ENCODE data around the gene DDX5. TPM values are rescaled to one million over a fixed set of nuclear protein-coding genes. Genes with fewer than 3 reads are reported as not detected.
A peak's percentile ranks its signal among the peaks of the same experiment; 100 is the strongest.

DDX5 gene
- total RNA-seq, 1 experiment from 2014 or later, result 369 TPM

DNA sequence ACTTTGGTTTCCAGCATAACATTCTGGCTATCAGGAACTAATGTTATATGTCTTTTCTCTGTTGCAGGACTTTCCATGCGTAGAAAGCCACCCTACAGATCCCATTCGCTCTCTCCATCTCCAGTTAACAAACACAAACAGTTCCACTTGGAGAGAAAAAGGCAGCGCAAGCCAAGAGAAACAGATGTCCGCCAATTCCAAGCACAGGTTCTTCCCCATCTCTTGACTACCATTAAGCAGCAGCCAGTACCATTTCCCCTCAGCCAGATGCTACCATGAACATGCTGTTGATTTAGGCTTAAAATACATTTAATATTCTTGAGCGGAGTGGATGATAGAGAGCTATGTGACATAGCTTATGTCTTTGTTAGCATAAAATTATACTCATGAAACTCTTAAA lies 23.1 kb upstream of the DDX5 start:
- no peak for DNase-seq
- H3K79me2 ChIP-seq (ENCODE audit: low read length), result 0 out of 2 replicates have a peak, but pooled peaks cover 3% of the 10 kb centered on the region
- no peaks in the 10 kb centered on the region for H3K4me1 ChIP-seq (ENCODE audit: low read length)
- peaks cover 79% of the 10 kb centered on the region for H3K36me3 ChIP-seq (ENCODE audit: insufficient read depth, low read length)
- no peak overlapping the region for H3K9ac ChIP-seq (ENCODE audit: low read length)
- no peaks in the 10 kb centered on the region for H3K9me3 ChIP-seq (ENCODE audit: low read length)
- no peaks in the 10 kb centered on the region for H3K27me3 ChIP-seq (ENCODE audit: low read length)
- no peak overlapping the region for H2AFZ ChIP-seq (ENCODE audit: low read length)
- no peak overlapping the region for H3K4me3 ChIP-seq (ENCODE audit: low read length)
- H3K4me2 ChIP-seq (ENCODE audit: low read depth, low read length, poor library complexity, severe bottlenecking), result no peak overlapping the region
- H4K20me1 ChIP-seq (ENCODE audit: insufficient read depth, low read depth, low read length), result no peaks in the 10 kb centered on the region
- H3K9me2 ChIP-seq (replicated peaks; ENCODE audit: insufficient read depth, low read length), result no peaks in the 10 kb centered on the region
- no peak overlapping the region for H3K27ac ChIP-seq (ENCODE audit: low read length)

DNA sequence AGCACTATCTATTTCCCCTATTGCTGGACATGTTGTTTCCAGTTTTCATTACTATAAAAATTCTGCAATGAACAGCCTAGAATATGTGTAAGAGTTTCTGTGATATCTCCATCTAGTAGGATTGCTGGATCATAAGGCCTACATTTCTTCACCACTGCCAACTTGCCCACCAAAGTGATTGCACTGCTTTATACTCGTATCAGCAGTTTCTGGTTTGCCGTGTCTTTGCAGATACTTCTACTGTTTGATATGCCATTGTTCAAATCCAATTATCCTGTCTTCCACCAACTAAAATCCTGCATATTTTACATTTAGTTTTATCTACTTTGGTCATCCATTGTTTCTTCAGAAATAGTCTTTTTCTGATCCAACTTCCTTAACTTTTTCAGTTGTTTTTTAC lies 21.8 kb upstream of the DDX5 start:
- Histone ChIP-seq H3K9me3 (ENCODE audit: low read length) (no peaks in the 10 kb centered on the region), H3K27ac (ENCODE audit: low read length) (no peak overlapping the region), H3K79me2 (ENCODE audit: low read length) (0 out of 2 replicates have a peak, but pooled peaks cover 3% of the 10 kb centered on the region), H4K20me1 (ENCODE audit: insufficient read depth, low read depth, low read length) (no peaks in the 10 kb centered on the region), H3K4me3 (ENCODE audit: low read length) (no peak overlapping the region), H3K4me2 (ENCODE audit: low read depth, low read length, poor library complexity, severe bottlenecking) (no peak overlapping the region), H3K9ac (ENCODE audit: low read length) (no peak overlapping the region), H3K36me3 (ENCODE audit: insufficient read depth, low read length) (peaks cover 79% of the 10 kb centered on the region; the same call in 1 of the 2 replicates), H3K27me3 (ENCODE audit: low read length) (no peaks in the 10 kb centered on the region), H2AFZ (ENCODE audit: low read length) (no peak overlapping the region), H3K9me2 (replicated peaks; ENCODE audit: insufficient read depth, low read length) (no peaks in the 10 kb centered on the region), H3K4me1 (ENCODE audit: low read length) (no peaks in the 10 kb centered on the region)
- no peak for DNase-seq

DNA sequence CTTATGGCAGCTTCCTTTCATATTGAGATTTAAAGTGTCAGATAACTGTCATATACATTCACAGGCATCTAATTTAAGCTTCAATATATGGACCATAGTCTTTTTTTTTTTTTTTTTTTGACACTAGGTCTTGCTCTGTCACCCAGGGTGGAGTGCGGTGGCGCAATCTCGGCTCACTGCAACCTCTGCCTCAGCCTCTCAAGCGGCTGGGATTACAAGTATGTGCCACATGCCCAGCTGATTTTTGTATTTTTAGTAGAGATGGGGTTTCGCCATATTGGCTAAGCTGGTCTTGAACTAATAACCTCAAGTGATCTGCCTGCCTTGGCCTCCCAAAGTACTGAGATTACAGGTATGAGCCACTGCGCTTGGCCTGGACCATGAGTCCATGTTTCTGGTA lies 14.3 kb upstream of the DDX5 start:
- Histone ChIP-seq H3K79me2 (ENCODE audit: low read length) (peaks cover 31% of the 10 kb centered on the region), H3K4me1 (ENCODE audit: low read length) (peaks cover 3% of the 10 kb centered on the region), H3K9ac (ENCODE audit: low read length) (no peak overlapping the region), H3K4me2 (ENCODE audit: low read depth, low read length, poor library complexity, severe bottlenecking) (no peak overlapping the region), H3K36me3 (ENCODE audit: insufficient read depth, low read length) (peaks cover 68% of the 10 kb centered on the region; the same call in 1 of the 2 replicates), H3K9me2 (replicated peaks; ENCODE audit: insufficient read depth, low read length) (no peaks in the 10 kb centered on the region), H3K4me3 (ENCODE audit: low read length) (no peak overlapping the region), H4K20me1 (ENCODE audit: insufficient read depth, low read depth, low read length) (no peaks in the 10 kb centered on the region), H2AFZ (ENCODE audit: low read length) (no peak overlapping the region), H3K27me3 (ENCODE audit: low read length) (no peaks in the 10 kb centered on the region), H3K9me3 (ENCODE audit: low read length) (no peaks in the 10 kb centered on the region), H3K27ac (ENCODE audit: low read length) (no peak overlapping the region)
- no peak for DNase-seq

DNA sequence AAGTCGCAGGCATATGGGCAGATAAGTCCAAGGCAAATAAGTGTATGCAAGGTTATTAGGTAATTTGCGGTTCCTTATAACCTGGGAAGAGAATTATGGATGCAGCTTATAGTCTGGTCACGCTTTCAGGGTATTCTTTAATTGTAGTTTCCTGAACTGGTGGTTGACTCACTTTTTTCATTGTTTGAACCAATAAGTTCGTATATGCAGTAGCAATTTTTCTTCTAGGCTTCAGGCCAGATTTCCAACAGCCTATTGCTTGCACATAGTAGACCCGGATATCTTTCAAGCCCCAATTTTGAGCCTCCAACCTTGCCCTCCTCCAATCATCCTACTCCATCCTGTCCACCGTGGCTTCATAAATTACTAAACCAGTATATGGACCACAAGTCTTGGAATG lies 13.5 kb upstream of the DDX5 start:
- Histone ChIP-seq H3K4me2 (ENCODE audit: low read depth, low read length, poor library complexity, severe bottlenecking) (no peak overlapping the region), H4K20me1 (ENCODE audit: insufficient read depth, low read depth, low read length) (no peaks in the 10 kb centered on the region), H2AFZ (ENCODE audit: low read length) (no peak overlapping the region), H3K9ac (ENCODE audit: low read length) (no peak overlapping the region), H3K27me3 (ENCODE audit: low read length) (no peaks in the 10 kb centered on the region), H3K9me2 (replicated peaks; ENCODE audit: insufficient read depth, low read length) (no peaks in the 10 kb centered on the region), H3K4me1 (ENCODE audit: low read length) (peaks cover 11% of the 10 kb centered on the region), H3K9me3 (ENCODE audit: low read length) (no peaks in the 10 kb centered on the region), H3K36me3 (ENCODE audit: insufficient read depth, low read length) (peaks cover 70% of the 10 kb centered on the region; the same call in 1 of the 2 replicates), H3K4me3 (ENCODE audit: low read length) (no peak overlapping the region), H3K79me2 (ENCODE audit: low read length) (peaks cover 39% of the 10 kb centered on the region), H3K27ac (ENCODE audit: low read length) (no peak overlapping the region)
- no peak for DNase-seq

DNA sequence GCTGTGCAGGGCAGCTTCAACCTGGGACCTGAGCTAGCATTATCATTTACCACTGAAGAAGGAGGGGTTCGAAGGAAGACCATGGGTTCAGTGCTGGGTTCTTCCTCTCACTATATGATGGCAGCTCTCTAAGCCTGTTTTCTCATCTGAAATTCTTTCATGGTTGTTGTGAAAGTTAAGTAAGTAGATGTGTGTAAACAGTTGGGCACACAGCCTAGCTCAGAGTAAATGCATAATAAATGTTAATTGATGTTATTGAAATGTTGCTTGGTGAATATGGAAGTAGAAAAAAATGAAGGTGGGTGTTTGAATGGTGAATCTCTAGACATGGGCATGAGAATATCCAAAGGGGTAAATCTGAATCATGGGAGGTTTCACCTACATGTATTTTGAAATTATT lies 9.7 kb upstream of the DDX5 start:
- DNase-seq, result no peak
- H3K79me2 ChIP-seq (ENCODE audit: low read length), result peaks cover 60% of the 10 kb centered on the region
- H3K4me1 ChIP-seq (ENCODE audit: low read length), result peaks cover 24% of the 10 kb centered on the region
- no peak overlapping the region for H3K4me3 ChIP-seq (ENCODE audit: low read length)
- no peaks in the 10 kb centered on the region for H3K9me2 ChIP-seq (replicated peaks; ENCODE audit: insufficient read depth, low read length)
- H2AFZ ChIP-seq (ENCODE audit: low read length), result no peak overlapping the region
- H3K27ac ChIP-seq (ENCODE audit: low read length), result no peak overlapping the region
- no peaks in the 10 kb centered on the region for H4K20me1 ChIP-seq (ENCODE audit: insufficient read depth, low read depth, low read length)
- no peak overlapping the region for H3K9ac ChIP-seq (ENCODE audit: low read length)
- no peaks in the 10 kb centered on the region for H3K27me3 ChIP-seq (ENCODE audit: low read length)
- no peaks in the 10 kb centered on the region for H3K9me3 ChIP-seq (ENCODE audit: low read length)
- peaks cover 69% of the 10 kb centered on the region; the same call in 1 of the 2 replicates for H3K36me3 ChIP-seq (ENCODE audit: insufficient read depth, low read length)
- H3K4me2 ChIP-seq (ENCODE audit: low read depth, low read length, poor library complexity, severe bottlenecking), result no peak overlapping the region

DNA sequence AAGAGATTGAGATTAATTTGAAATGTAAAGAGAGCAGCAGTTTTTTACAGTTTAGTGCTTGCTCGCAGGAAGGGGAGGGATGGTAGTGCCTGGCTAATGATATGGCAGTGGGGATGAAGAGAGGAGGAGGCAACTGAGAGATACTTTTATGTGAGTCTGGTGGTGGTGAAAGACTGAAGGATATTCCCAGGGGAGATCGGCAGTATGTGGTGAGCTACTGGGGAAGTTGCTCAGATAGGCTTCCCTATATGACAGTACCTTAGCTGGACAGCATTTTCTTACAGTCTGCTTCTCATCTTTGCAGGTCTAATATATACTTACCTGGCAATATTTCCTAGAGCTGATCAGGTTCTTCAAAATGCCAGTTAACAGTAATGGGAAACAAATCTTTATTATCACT lies 9.3 kb upstream of the DDX5 start:
- Histone ChIP-seq H3K9ac (ENCODE audit: low read length) (no peak overlapping the region), H3K27me3 (ENCODE audit: low read length) (no peaks in the 10 kb centered on the region), H3K4me3 (ENCODE audit: low read length) (no peak overlapping the region), H3K27ac (ENCODE audit: low read length) (no peak overlapping the region), H2AFZ (ENCODE audit: low read length) (no peak overlapping the region), H4K20me1 (ENCODE audit: insufficient read depth, low read depth, low read length) (no peaks in the 10 kb centered on the region), H3K4me2 (ENCODE audit: low read depth, low read length, poor library complexity, severe bottlenecking) (no peak overlapping the region), H3K9me3 (ENCODE audit: low read length) (no peaks in the 10 kb centered on the region), H3K36me3 (ENCODE audit: insufficient read depth, low read length) (peaks cover 69% of the 10 kb centered on the region; the same call in 1 of the 2 replicates), H3K9me2 (replicated peaks; ENCODE audit: insufficient read depth, low read length) (no peaks in the 10 kb centered on the region), H3K79me2 (ENCODE audit: low read length) (peaks cover 60% of the 10 kb centered on the region), H3K4me1 (ENCODE audit: low read length) (peaks cover 24% of the 10 kb centered on the region)
- peak; percentile 49 for DNase-seq

DNA sequence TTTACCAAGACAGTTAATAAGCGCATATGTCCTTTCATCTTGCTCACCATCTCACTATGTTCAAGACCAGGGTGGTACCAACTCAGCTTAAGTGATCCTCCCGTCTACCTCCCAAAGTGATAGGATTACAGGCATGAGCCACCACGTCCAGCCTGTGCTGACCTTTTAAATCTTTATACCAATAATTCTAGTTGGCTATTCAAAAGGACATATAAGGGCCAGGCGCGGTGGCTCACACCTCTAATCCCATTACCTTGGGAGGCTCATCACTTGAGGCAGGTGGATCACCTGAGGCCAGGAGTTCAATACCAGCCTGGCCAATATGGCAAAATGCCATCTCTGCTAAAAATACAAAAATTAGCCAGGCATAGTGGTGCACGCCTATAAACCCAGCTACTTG lies 3.1 kb upstream of the DDX5 start:
- no peaks in the 10 kb centered on the region for H3K9me3 ChIP-seq (ENCODE audit: low read length)
- peaks cover 28% of the 10 kb centered on the region for H3K4me1 ChIP-seq (ENCODE audit: low read length)
- H3K36me3 ChIP-seq (ENCODE audit: insufficient read depth, low read length), result peaks cover 47% of the 10 kb centered on the region
- H3K79me2 ChIP-seq (ENCODE audit: low read length), result peaks cover 72% of the 10 kb centered on the region
- no peak overlapping the region for H3K27ac ChIP-seq (ENCODE audit: low read length)
- no peak overlapping the region for H3K4me3 ChIP-seq (ENCODE audit: low read length)
- H2AFZ ChIP-seq (ENCODE audit: low read length), result no peak overlapping the region
- no peak overlapping the region for H3K4me2 ChIP-seq (ENCODE audit: low read depth, low read length, poor library complexity, severe bottlenecking)
- no peaks in the 10 kb centered on the region for H3K9me2 ChIP-seq (replicated peaks; ENCODE audit: insufficient read depth, low read length)
- no peak overlapping the region for H3K9ac ChIP-seq (ENCODE audit: low read length)
- no peak for DNase-seq
- no peaks in the 10 kb centered on the region for H3K27me3 ChIP-seq (ENCODE audit: low read length)
- peaks cover 35% of the 10 kb centered on the region for H4K20me1 ChIP-seq (ENCODE audit: insufficient read depth, low read depth, low read length)

DNA sequence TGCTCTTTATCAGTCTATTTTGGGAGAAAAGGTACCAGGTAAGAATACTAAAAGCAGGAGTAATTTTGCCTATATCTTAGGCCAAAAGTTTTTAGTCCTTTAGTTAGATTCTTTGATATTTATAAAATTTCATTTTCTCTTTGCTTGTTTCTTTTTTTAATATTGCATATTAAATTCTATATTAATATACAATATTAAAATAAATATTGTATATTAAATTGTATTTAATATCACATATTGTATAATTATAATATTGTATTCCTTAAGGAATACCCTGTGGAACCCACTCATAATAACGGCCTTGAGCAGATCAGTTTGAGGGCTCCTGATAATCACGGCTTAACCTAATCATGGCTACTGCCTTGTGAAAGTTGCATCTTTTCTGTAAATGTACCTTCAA lies 2.6 kb upstream of the DDX5 start:
- H4K20me1 ChIP-seq (ENCODE audit: insufficient read depth, low read depth, low read length), result peaks cover 40% of the 10 kb centered on the region
- peaks cover 72% of the 10 kb centered on the region for H3K79me2 ChIP-seq (ENCODE audit: low read length)
- H3K27ac ChIP-seq (ENCODE audit: low read length), result no peak overlapping the region
- no peaks in the 10 kb centered on the region for H3K27me3 ChIP-seq (ENCODE audit: low read length)
- H3K4me2 ChIP-seq (ENCODE audit: low read depth, low read length, poor library complexity, severe bottlenecking), result peak overlapping the region; percentile 97
- no peaks in the 10 kb centered on the region for H3K9me2 ChIP-seq (replicated peaks; ENCODE audit: insufficient read depth, low read length)
- H3K4me1 ChIP-seq (ENCODE audit: low read length), result peaks cover 28% of the 10 kb centered on the region
- no peak for DNase-seq
- no peaks in the 10 kb centered on the region for H3K9me3 ChIP-seq (ENCODE audit: low read length)
- peaks cover 48% of the 10 kb centered on the region for H3K36me3 ChIP-seq (ENCODE audit: insufficient read depth, low read length)
- H2AFZ ChIP-seq (ENCODE audit: low read length), result no peak overlapping the region
- no peak overlapping the region for H3K9ac ChIP-seq (ENCODE audit: low read length)
- H3K4me3 ChIP-seq (ENCODE audit: low read length), result peak overlapping the region; percentile 97; the same call in 1 of the 2 replicates

DNA sequence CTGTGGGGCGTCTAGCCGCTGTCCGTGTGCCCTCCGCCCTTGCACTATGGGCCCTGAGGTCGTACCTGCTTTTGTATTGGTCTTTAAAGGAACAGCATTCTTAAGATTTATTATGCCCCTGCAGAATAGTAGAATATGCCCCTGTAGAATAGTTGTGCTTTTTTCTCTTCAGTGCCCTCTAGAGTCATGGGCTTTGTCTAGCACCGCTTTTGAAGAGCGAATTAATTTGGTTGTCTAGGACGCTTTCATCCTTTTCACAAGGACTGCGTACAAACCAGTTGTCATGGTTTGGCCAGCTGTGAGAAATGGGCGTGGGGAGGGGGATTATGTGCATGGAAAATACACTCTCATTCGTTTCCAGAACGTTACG lies 1.3 kb upstream of the DDX5 start:
- peaks cover 71% of the 10 kb centered on the region for H3K79me2 ChIP-seq (ENCODE audit: low read length)
- no peaks in the 10 kb centered on the region for H3K9me2 ChIP-seq (replicated peaks; ENCODE audit: insufficient read depth, low read length)
- H3K9me3 ChIP-seq (ENCODE audit: low read length), result no peaks in the 10 kb centered on the region
- peak; percentile 86 for DNase-seq
- peak overlapping the region; percentile 97 for H3K4me2 ChIP-seq (ENCODE audit: low read depth, low read length, poor library complexity, severe bottlenecking)
- H3K27me3 ChIP-seq (ENCODE audit: low read length), result no peaks in the 10 kb centered on the region
- H3K4me1 ChIP-seq (ENCODE audit: low read length), result peaks cover 36% of the 10 kb centered on the region
- H3K4me3 ChIP-seq (ENCODE audit: low read length), result peak overlapping the region; percentile 97
- peaks cover 48% of the 10 kb centered on the region for H3K36me3 ChIP-seq (ENCODE audit: insufficient read depth, low read length)
- peak overlapping the region; percentile 100 for H3K9ac ChIP-seq (ENCODE audit: low read length)
- peak overlapping the region; percentile 49; the same call in 1 of the 2 replicates for H2AFZ ChIP-seq (ENCODE audit: low read length)
- peaks cover 53% of the 10 kb centered on the region for H4K20me1 ChIP-seq (ENCODE audit: insufficient read depth, low read depth, low read length)
- H3K27ac ChIP-seq (ENCODE audit: low read length), result peak overlapping the region; percentile 94
